Left hindlimb (tissue), 1 donor: ENCODE results near the gene WRAP53.
A peak's percentile ranks its signal among the peaks of the same experiment; 100 is the strongest.

ENCODE experiments used
- DNase-seq: peaks from one replicate; pipeline ENCODE4 v3.0.0-alpha.2; 2018

Gene WRAP53

GRCh38 chr17:7684851-7685532, 3.3 kb upstream of the WRAP53 start:
- DNase-seq: no peak

GRCh38 chr17:7685533-7686221, 2.6 kb upstream of the WRAP53 start:
- peak; percentile 94 for DNase-seq

DNA sequence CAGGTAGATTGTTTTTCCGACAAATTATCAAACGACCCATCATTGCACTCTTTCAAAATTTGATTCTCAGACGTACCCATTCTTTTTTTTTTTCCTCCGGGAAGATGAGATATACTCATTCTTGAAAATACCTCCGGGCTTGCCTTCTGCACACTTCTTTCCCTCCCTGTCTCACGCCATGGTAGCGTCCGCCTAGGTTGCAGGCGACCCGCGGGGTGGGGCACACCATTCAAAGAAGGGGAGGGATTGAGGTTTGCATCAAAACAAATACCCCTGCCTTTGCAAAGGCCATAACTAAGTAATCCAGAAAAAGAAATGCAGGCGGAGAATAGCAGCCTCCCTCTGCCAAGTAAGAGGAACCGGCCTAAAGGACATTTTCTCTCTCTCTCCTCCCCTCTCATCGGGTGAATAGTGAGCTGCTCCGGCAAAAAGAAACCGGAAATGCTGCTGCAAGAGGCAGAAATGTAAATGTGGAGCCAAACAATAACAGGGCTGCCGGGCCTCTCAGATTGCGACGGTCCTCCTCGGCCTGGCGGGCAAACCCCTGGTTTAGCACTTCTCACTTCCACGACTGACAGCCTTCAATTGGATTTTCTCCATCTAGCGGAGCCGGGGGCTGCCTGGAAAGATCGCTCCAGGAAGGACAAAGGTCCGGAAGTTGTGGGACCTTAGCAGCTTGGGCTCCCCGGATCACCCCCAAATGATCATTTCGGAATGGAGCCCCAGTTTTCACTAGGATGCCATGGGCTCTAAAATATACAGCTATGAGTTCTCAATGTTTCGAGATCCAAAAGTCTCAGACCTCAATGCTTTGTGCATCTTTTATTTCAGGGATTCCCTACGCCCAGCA, 1.8 kb upstream of the WRAP53 start:
- DNase-seq: peak; percentile 90

DNA sequence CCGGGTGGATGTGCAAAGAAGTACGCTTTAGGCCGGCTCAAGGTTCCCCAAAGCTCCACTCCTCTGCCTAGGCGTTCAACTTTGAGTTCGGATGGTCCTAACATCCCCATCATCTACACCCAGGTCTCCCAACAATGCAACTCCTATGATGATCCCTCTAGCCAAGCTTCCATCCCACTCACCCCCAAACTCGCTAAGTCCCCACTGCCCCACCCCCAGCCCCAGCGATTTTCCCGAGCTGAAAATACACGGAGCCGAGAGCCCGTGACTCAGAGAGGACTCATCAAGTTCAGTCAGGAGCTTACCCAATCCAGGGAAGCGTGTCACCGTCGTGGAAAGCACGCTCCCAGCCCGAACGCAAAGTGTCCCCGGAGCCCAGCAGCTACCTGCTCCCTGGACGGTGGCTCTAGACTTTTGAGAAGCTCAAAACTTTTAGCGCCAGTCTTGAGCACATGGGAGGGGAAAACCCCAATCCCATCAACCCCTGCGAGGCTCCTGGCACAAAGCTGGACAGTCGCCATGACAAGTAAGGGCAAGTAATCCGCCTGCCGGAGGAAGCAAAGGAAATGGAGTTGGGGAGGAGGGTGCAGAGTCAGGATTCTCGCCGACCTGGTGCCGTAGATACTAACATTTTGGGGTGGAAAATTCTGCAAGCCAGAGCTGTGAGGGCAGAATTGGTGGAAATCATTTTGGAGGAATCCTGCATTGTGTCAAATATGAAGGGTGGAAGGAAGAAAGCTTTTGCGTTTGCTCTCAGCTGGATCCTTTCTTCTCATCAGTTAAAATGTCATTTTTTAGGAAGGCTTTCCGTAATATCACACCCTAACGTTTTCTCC, 987 bp upstream of the WRAP53 start, which contains the start of gene TP53:
Gene TP53, minus strand, starts transcription at position 419 of the 836 bp plus-strand sequence. CDS start 10,896 bp downstream, outside the sequence.
- peak; percentile 91 for DNase-seq

DNA sequence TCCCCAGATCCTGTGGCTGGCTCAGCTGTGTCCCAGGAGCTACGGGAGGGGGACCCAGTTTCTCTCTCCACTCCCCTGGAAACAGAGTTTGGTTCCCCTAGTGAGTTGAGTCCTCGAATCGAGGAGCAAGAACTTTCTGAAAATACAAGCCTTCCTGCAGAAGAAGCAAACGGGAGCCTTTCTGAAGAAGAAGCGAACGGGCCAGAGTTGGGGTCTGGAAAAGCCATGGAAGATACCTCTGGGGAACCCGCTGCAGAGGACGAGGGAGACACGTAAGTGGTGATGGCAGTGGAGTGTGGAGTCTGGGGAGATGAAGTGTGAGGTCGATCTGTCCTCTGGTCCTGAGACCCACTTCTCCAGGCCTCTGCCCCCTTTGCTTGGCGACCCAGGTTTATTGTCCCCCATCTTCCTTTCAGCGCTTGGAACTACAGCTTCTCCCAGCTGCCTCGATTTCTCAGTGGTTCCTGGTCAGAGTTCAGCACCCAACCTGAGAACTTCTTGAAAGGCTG, 585 bp downstream of the WRAP53 start:
- no peak for DNase-seq

DNA sequence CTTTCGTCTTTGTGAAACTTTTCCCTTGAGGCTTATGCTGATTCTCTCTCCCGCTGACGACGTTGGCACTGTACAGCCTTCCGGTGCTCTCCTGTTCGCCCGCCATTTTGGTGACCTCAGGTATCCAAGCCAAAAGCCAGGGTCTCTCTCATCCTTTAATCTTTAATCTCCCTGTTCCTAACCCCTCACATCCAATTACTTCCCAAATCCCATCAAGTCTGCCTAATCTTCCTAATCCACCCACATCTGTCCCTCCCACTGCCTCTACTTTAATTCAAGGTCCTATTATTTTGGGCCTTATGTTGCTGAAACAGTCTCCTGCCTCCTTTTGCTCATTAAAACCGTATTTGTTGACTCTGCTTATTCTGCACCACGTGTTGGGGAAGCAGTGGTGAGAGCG, 7.3 kb downstream of the WRAP53 start:
- no peak for DNase-seq

DNA sequence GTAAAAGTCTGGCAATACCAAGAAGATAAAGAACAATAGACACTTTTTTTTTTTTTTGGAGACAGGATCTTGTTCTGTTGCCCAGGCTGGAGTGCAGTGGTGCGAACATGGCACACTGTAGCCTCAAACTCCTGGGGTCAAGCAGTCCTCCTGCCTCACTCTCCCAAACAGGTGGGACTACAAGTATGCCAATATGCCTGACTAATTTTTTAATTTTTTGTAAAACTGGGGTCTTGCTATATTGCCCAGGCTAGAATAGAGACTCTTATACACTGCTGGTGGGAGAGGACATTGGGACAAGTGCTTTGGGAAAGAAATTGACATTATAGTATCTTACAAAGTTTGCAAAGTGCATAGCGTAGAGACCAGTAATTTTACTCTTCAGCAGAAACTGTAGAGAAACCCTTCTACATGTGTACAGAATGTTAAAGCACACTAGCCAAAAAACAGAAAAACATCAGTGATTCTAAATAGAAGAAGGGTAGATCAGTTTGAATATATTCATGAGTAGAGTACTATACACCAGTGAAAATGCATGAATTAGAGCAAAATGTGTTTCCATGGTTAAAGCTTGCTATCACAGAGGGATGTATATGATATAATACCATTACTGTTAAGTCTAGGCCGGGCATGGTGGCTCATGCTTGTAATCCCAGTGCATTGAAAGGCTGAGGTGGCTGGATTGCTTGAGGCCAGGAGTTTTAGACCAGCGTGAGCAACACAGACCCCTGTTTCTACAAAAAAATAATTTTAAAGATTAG, 9.7 kb downstream of the WRAP53 start:
- no peak for DNase-seq

- DNase-seq: no peak
Observed at GRCh38 chr17:7700510-7700909, 12.2 kb downstream of the WRAP53 start.

GRCh38 chr17:7701681-7702080, 13.4 kb downstream of the WRAP53 start:
- DNase-seq: no peak

- DNase-seq: no peak
Observed at GRCh38 chr17:7702776-7703175, 14.5 kb downstream of the WRAP53 start.

DNA sequence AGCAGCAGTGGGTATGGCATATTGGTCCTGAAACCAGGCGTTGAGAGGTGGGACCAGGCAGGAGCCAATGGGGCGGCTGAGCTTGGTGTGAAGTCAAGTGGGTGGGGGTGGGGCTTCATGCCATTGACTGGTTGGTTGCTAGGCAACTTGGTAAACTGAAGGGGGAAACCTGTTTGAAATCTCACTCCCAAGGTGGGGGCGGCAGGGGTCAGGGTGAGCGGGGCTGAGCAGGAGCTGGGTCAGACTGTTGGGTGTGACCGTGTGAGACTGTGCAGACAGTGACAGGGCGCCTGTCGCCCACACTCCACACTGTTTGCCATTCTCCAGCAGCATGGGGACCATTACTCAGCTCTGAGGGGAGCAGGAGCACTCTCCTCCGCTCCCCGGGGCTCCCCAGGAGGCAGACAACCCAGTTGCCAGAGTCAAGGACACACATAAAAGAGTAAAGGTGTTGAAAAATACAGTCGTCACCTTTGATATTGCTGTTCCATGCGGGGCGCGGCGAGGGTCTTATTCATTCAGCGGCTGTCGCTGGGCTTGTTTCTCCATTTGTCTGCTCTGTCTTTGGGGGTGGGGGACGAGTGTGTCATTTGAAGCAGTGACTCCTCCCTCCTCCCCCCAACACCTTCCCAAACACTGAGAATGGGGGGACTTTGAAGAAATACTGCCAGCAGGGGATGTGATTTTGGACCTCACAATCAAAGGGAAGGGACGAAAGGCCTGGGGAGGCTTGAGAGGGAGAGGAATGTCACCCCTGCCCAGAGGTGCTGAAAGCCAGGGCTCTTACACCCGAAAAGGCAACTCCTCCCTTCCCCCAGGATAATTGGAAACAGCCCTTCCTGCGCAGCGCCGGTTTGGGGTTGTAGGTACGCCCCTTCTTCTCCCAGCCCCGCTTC, 15.6 kb downstream of the WRAP53 start:
- peak; percentile 80 for DNase-seq

DNA sequence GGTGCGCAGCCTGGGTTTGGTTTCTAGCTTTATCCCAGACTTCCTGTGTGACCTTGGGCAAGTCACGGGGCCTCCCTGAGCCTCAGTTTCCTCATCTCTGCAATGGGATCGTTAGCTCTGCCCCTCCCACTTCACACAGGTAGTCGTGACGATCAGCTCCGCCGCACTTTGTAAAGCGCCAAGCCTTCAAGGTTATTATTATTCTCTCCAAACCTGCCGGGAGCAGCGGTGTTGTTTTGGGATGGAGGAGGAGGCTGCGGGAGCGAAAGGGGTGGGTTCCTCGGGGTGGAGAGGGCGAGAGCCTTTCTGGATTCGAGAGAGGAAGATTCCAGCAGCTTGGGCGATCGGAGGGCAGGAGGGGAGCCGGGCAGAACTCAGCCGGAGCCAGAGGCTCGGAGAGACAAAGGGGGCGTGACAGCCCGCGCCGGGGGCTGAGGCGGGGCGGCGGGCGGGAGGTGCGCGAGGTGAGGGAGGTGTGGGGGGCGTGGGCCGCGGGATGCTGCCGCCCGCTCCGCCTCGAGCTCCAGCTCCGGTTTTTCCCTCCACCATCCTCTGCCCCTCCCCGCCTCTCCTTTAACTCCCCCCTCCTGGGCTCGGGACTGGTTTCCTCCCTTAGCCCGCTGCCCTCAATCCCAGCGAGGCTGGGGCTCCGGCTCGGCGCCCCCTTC, 16.5 kb downstream of the WRAP53 start, which contains the start of gene EFNB3:
Gene EFNB3, plus strand, starts transcription at position 602 of the 668 bp plus-strand sequence. CDS start 397 bp downstream, outside the sequence.
- DNase-seq: peak; percentile 71

- DNase-seq: no peak
Observed at GRCh38 chr17:7705269-7706255, 17.3 kb downstream of the WRAP53 start.

GRCh38 chr17:7706631-7707354, 18.5 kb downstream of the WRAP53 start:
- DNase-seq: no peak

GRCh38 chr17:7707446-7707845, 19.2 kb downstream of the WRAP53 start:
- DNase-seq: no peak

DNA sequence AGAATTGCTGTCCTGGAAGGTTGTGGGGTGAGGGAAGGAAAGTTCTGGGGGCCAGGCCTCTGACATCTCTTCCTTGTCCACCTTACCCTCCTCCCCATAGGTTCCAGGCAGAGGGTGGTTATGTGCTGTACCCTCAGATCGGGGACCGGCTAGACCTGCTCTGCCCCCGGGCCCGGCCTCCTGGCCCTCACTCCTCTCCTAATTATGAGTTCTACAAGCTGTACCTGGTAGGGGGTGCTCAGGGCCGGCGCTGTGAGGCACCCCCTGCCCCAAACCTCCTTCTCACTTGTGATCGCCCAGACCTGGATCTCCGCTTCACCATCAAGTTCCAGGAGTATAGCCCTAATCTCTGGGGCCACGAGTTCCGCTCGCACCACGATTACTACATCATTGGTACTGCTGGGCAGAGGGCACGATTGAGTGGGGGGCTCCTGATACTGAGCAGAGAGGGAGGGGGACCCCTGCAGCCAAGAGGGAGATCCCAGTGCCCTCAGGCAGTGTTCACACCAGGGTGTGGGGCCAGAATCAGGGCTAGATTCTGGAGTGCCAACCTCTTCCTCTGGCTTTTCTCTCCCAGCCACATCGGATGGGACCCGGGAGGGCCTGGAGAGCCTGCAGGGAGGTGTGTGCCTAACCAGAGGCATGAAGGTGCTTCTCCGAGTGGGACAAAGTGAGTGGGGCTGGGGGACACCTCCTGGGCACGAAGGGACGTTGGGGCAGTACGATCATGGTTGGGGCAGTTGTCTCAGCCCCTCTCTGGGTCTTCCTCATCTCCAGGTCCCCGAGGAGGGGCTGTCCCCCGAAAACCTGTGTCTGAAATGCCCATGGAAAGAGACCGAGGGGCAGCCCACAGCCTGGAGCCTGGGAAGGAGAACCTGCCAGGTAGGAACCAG, 19.8 kb downstream of the WRAP53 start:
- no peak for DNase-seq

DNA sequence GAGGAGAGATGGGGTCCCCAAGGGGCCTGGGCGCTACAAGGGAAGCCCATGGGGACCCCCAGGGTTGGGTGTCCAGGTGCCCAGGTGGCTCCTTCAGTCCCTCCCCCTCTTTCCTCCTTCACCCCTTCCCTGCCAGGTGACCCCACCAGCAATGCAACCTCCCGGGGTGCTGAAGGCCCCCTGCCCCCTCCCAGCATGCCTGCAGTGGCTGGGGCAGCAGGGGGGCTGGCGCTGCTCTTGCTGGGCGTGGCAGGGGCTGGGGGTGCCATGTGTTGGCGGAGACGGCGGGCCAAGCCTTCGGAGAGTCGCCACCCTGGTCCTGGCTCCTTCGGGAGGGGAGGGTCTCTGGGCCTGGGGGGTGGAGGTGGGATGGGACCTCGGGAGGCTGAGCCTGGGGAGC, 20.8 kb downstream of the WRAP53 start:
- DNase-seq: no peak
